DMS79 treated with DMSO at 0.1 percent for 48 hours (cell line): Measurements from ENCODE around the gene DPY19L3.
"Not testable (repeated sequence)": the region's sequence is repeated elsewhere in the genome, so short reads cannot be mapped to it uniquely, and the experiment has no call there.

Experiments used
- DNase-seq: peaks from one replicate; lab custom pipeline; 2025; lab: John Stamatoyannopoulos, UW

Gene DPY19L3, protein sequence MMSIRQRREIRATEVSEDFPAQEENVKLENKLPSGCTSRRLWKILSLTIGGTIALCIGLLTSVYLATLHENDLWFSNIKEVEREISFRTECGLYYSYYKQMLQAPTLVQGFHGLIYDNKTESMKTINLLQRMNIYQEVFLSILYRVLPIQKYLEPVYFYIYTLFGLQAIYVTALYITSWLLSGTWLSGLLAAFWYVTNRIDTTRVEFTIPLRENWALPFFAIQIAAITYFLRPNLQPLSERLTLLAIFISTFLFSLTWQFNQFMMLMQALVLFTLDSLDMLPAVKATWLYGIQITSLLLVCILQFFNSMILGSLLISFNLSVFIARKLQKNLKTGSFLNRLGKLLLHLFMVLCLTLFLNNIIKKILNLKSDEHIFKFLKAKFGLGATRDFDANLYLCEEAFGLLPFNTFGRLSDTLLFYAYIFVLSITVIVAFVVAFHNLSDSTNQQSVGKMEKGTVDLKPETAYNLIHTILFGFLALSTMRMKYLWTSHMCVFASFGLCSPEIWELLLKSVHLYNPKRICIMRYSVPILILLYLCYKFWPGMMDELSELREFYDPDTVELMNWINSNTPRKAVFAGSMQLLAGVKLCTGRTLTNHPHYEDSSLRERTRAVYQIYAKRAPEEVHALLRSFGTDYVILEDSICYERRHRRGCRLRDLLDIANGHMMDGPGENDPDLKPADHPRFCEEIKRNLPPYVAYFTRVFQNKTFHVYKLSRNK

GRCh38 chr19:32405431-32406160, at the start of gene DPY19L3:
DPY19L3 (plus strand) TSS chr19:32405770; CDS start chr19:32408254, 2,484 bp downstream.
- DNase-seq: peak; percentile 88

DNA sequence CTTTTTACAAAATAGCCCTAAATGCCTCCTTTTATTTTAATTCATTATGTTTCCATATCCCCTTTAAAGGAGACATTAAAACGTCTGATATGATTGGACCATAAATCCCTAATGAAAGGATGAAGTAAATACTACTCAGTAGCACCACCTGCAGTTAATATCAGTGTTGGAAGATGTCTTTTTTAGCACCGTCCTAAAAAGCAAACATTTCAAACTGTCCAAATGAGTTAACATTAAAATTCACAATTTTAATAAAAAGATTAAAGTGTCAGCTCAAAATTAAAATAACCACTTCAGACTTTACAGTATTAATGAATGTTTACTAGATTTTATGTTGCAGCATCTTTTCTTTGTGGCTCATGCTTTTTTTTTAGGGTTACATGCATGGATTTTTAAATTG, 47.9 kb upstream of the DPY19L3 start:
- DNase-seq: no peak

DNA sequence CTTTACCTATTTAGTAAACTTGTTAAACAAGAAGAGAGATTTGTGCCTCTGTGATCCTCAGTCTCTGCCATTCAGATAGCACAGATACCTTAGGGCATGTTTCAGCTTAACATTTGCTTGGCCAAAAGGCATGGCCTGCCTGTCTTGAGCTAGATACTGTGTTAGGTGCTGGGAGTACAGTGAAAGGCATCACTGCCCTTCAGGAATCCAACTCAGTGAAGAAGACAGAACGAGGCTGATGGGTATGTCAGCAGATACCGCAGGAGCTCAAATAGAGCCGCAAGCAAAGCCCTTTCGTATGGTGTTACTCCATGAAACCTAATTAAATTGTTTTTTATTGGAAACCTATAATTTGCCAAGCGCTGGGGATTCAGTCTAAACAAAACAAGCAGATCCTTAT, 47.2 kb upstream of the DPY19L3 start:
- no peak for DNase-seq

DNA sequence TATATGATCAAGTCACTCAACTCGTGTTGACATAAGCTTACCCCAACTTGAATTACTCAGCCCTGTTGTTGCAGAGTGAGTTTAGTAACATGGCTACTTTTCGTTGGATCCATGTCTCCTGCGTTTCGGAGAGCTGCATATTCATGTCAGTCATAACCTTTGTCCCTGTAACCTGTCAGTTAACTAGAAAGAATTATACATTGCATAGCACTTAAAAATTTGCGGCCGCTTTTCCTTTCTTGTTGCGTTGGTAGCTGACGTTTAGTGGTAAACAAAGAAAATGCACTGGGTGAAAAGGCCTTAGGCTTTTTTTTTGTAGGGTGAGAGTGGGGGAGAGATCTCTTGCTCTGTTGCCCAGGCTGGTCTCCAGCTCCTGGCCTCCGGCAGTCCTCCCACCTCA, 46.0 kb upstream of the DPY19L3 start:
- DNase-seq: no peak

GRCh38 chr19:32361574-32362317, 43.8 kb upstream of the DPY19L3 start:
- DNase-seq: no peak

- no peak for DNase-seq
These were observed 43.3 kb upstream of the DPY19L3 start for GRCh38 chr19:32362318-32362691.

- no peak for DNase-seq
These were observed 42.4 kb upstream of the DPY19L3 start for GRCh38 chr19:32363175-32363574.

- no peak for DNase-seq
These were observed 41.9 kb upstream of the DPY19L3 start for GRCh38 chr19:32363632-32364031.

GRCh38 chr19:32364040-32364439, 41.5 kb upstream of the DPY19L3 start:
- DNase-seq: no peak

- DNase-seq: no peak
These were observed 38.5 kb upstream of the DPY19L3 start for GRCh38 chr19:32367063-32367462.

- DNase-seq: no peak
These were observed 37.5 kb upstream of the DPY19L3 start for GRCh38 chr19:32367948-32368536.

DNA sequence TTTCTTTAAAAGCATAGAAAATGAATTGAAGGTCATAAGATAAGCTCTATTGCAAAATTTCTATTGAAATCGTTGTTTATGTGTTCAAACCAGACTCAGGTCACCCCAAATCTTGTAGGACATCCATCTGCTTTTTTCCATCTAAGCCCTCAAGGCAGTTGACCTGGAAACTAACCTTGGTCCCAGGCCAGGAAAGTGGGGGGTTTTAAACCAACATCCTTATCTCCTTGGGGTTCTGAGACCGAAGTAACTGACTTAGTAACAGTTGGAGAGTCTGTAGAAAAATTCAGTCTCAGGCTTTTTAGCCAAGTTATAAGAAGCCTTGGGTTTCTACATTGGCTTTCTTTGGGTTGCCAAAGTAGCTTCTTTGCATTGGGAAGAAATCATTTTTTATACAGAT, 36.8 kb upstream of the DPY19L3 start:
- no peak for DNase-seq

DNA sequence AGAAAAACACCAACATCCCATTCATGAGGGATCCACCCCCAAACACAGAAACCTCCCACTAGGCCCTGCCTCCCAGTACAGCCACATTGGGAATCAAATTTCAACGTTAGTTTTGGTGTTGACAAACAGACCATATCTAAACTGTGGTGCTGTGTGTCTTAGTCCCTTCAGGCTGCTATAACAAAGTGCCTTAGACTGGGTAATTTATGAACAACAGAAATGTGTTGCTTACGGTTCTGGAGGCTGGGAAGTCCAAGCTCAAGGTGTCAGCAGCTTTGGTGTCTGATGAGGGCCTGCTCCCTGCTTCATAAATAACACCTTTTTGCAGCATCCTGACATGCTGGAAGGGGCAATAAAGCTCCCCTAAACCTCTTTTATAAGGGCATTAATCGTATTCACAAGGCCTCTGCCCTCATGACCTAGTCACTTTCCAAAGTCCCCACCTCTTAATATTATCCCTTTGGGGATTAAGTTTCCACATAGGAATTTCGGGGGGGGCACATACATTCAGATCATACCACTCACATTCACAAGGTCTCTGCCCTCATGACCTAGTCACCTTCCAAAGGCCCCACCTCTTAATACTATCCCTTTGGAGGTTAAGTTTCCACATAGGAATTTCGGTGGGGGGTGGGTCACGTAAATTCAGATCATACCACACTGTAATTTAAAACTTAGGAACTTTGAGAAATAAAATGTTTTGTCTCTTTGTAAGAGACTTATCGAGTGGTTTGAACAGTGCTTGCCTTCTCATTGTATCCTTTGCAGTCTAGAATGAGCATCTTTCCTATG, 32.6 kb upstream of the DPY19L3 start:
- DNase-seq: no peak

DNA sequence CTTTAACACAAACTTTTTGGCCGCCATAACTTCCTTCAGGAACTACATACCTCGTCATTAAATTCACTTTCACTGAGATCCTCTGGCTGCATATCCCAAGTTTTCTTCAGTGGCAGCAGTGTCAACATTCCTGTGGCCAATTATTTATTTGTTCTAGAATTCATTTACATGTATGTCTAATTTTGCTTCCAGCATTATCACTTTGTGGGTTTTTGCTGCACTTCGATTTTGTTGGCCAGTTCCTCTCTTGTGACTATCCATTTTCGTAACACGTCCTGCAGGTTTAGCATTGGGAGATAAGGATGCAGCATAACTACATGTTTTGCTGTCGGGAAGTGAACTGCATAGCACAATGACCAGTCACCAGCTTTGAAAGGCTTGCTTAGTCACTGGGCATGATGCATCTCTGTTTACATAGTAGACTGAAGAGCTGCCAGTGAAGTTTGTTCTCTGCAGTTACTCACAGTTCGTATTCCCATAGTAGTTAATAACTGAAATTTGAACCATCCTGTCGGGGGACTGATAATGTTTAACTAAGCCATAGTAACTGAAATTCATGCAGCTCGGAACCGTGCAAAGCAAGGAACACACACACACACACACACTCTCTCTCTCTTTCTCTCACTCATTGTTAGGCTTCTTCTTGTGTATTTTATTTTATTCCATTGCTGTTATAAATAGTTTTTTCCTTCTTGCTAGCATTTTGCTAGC, 31.8 kb upstream of the DPY19L3 start:
- no peak for DNase-seq

GRCh38 chr19:32374362-32374761, 31.2 kb upstream of the DPY19L3 start:
- DNase-seq: not testable (repeated sequence)

DNA sequence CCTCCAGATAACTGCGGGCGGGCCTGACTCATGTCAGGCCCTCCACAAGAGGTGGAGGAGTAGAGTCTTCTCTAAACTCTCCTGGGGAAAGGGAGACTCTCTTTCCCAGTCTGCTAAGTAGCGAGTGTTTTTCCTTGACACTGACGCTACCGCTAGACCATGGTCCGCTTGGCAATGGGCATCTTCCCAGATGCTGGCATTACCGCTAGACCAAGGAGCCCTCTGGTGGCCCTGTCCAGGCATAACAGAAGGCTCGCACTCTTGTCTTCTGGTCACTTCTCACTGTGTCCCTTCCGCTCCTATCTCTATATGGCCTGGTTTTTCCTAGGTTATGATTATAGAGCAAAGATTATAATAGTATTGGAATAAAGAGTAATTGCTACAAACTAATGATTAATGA, 28.5 kb upstream of the DPY19L3 start:
- not testable (repeated sequence) for DNase-seq

GRCh38 chr19:32380269-32380668, 25.3 kb upstream of the DPY19L3 start:
- no peak for DNase-seq

DNA sequence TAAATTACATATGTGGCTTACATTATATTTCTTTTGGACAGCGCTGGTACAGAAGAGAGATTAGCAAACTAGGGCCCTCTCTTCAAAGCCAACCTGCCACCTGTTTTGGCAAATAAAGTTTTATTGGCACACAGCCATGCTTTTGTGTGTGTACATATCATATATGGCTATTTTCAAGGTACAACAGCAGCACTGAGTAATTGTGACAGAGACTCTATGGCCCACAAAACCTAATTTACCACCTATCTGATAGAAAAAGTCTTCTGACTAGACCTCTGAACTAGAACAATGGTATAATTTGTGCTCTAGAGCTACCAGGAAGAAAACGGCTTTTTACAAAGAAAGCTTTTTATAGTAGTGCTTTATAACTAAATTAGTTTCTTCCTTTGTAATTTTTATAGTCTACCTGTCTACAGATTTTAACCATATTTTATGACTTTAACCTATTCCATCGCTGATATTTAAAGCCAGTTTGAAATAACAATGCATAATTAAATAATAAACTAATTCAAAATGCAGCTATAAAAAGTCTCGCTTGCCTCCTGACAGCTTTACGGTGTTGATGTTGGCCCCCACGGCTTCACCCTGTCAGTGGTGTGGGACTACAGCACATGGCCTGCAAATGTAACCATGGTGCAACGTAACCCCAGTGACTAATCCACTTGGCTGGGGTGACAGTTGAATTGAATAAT, 17.7 kb upstream of the DPY19L3 start:
- no peak for DNase-seq

DNA sequence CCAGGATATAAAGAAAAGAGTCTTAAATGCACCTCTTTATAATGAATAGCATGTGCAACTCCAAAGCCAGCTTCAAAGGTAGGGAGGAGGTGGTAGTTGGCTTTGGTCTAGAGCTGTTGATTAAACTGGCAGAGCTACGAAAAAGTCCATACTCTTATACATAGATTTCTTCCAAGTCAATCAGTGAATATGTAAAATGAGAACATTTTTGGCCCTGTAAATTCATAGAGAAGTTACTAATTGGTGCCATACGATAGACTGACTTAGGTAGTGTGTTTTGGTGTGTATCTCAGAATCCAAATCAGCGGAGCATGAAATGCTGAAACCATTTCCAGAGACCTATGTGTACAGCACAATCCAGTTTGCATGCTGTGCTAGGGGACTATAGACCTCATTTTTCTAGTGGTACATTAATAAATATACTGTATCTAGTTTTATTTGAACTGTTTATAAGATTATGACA, 17.1 kb upstream of the DPY19L3 start:
- DNase-seq: no peak
